Fibroblast of the conjunctiva (primary cell): Measurements from ENCODE around the gene JAK1.

Experiments used
- DNase-seq: peaks from one replicate; pipeline ENCODE4 v3.0.0-alpha.2; 2010; ENCODE audit warnings: low read depth

The JAK1 gene

GRCh38 chr1:64891448-64891825 is 74.9 kb downstream of the JAK1 start:
- no peak for DNase-seq

GRCh38 chr1:64890699-64891447 is 75.5 kb downstream of the JAK1 start:
- no peak for DNase-seq

DNA sequence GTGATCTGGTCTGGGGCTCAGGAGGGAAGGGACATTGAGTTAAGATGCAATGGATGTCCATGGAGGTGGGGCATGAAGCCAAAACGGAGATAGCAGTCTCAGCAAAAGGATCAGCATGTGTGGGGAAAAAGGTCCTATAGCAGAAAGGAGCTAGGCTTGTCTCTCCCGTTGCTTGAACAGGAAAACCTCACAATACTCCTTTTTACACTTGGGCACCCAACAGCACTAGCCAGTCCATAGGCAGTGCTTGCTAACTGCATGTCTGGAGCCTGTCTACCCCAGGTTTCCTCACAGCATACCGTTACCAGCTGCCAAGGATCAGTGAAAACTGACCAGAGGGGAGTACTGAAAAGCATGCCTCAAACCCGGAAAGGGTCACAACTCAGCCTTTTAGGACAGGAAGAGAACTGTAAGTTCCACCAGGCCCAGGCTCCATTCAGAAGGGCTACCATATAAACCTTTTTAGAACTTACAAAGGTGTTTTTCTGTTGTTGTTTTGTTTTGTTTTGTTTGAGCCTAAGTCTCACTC is 78.6 kb downstream of the JAK1 start:
- no peak for DNase-seq

- no peak for DNase-seq
Measured at GRCh38 chr1:64886877-64887276, 79.5 kb downstream of the JAK1 start.

GRCh38 chr1:64885648-64886047 is 80.7 kb downstream of the JAK1 start:
- no peak for DNase-seq

- no peak for DNase-seq
Measured at GRCh38 chr1:64884261-64885040, 81.9 kb downstream of the JAK1 start.

DNA sequence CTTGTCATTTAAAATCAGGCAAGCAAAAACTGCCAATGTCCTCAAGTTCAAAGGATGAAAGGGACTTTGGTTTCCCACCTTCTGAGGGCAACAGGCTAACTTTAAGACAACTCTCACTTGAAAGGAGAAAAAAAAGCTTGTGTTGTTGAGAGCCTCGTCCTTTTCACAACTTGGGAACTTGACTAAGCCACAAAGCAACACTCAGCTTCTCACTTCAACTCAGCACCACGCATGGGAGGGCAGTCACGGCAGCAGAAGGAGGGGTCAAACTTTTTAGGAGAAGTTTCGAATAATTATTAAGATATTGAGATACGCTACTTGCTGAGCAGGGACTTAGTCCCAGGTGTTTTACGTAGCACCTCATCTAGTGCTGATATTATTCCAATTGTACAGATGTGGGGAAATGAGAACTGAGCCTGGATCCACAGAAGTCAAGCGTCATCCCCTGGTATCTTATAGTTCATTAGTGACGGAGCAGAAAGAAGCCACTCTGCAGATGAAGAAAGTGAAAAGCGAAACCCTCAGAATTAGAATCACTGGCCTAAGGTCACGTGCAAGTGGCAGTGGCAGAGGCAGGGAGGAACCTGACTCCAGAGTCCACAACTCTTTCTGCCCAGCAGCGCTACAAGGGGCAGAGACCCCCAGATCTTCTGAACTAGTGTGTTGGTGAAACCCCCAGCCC is 83.6 kb downstream of the JAK1 start:
- no peak for DNase-seq

DNA sequence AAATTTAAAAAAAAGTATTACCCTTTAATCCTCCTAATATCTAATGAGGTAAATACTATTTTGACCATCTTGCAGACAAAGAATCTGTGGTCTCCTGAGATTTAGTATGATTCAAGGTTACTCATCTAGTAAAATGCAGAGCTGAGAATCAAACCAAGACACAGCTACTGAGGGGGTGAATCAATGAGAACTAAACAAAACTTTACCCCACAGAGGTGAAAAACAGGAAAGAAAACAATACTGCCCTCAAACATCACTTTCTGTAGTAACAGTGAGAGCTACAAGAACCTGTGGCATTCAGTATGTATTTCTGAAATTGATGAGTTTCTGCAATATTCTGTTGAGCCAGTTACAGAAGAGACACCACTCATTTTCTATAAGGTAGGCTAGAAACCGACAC is 85.1 kb downstream of the JAK1 start:
- DNase-seq: no peak

- DNase-seq: no peak
Measured at GRCh38 chr1:64880449-64880848, 85.9 kb downstream of the JAK1 start.

- no peak for DNase-seq
Measured at GRCh38 chr1:64878931-64879611, 87.3 kb downstream of the JAK1 start.

GRCh38 chr1:64878090-64878489 is 88.3 kb downstream of the JAK1 start:
- no peak for DNase-seq

GRCh38 chr1:64877598-64877997 is 88.8 kb downstream of the JAK1 start:
- DNase-seq: no peak

- DNase-seq: no peak
Measured at GRCh38 chr1:64877151-64877550, 89.2 kb downstream of the JAK1 start.

GRCh38 chr1:64875606-64876005 is 90.7 kb downstream of the JAK1 start:
- DNase-seq: no peak

- DNase-seq: no peak
Measured at GRCh38 chr1:64875101-64875500, 91.2 kb downstream of the JAK1 start.

GRCh38 chr1:64874666-64875065 is 91.7 kb downstream of the JAK1 start:
- no peak for DNase-seq

- DNase-seq: no peak
Measured at GRCh38 chr1:64873576-64873975, 92.8 kb downstream of the JAK1 start.

- DNase-seq: no peak
Measured at GRCh38 chr1:64872067-64872466, 94.3 kb downstream of the JAK1 start.

DNA sequence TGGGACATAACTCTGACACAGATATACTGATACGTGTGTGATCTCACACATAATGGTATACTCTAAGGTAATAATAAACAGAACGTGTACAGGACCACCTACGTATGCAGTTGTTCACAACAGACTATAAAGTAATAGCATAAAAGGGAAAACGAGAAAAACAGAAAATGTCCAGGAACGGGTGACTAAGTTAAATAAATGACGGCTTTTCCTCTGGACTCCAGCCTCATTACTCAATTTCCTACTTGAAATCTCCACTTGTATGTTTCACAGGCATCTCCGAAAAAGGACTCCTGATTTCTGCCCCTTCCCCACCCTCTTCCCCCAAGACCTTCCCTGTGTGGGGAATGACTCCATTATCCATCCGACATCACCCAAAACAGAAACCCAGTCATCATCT is 95.1 kb downstream of the JAK1 start:
- no peak for DNase-seq

DNA sequence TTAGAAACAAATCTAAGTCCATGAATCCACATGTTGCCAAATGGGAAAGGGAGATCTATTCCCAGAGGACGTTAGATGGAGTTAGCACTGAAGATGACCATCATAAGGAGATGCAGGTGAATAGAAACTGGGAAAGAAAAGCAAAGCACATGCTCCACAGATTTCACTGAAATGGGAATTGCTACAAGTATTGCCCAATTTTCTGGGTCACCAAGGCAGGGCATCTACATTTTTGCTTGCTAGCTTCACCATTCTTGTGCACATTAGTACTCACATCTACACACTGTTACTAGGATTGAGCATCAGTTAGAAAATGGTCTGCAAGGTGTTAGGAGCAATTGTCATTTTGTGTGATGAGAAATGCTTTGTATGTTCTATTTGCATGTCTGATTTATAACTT is 99.1 kb downstream of the JAK1 start:
- DNase-seq: no peak

GRCh38 chr1:64866689-64867088 is 99.7 kb downstream of the JAK1 start:
- no peak for DNase-seq

GRCh38 chr1:64865105-64865757 is 101.1 kb downstream of the JAK1 start:
- DNase-seq: no peak
